GM11168 (cell line): ENCODE measurements around the gene PLA2G4B.
"Not testable (repeated sequence)": the region's sequence is repeated elsewhere in the genome, so short reads cannot be mapped to it uniquely, and the experiment has no call there.

ENCODE experiments used
- in situ Hi-C: fragments of 300-500 bp; cut with MboI; formaldehyde crosslinking; loops from one replicate; pipeline ENCODE4 v1.12.0; 2022; ENCODE audit warnings: low sequenced_read_pairs; ENCODE audit not compliant: unreplicated experiment

The PLA2G4B gene

GRCh38 chr15:41825145-41825544 lies 13.5 kb upstream of the PLA2G4B start:
- in situ Hi-C loops, result no loop called here

DNA sequence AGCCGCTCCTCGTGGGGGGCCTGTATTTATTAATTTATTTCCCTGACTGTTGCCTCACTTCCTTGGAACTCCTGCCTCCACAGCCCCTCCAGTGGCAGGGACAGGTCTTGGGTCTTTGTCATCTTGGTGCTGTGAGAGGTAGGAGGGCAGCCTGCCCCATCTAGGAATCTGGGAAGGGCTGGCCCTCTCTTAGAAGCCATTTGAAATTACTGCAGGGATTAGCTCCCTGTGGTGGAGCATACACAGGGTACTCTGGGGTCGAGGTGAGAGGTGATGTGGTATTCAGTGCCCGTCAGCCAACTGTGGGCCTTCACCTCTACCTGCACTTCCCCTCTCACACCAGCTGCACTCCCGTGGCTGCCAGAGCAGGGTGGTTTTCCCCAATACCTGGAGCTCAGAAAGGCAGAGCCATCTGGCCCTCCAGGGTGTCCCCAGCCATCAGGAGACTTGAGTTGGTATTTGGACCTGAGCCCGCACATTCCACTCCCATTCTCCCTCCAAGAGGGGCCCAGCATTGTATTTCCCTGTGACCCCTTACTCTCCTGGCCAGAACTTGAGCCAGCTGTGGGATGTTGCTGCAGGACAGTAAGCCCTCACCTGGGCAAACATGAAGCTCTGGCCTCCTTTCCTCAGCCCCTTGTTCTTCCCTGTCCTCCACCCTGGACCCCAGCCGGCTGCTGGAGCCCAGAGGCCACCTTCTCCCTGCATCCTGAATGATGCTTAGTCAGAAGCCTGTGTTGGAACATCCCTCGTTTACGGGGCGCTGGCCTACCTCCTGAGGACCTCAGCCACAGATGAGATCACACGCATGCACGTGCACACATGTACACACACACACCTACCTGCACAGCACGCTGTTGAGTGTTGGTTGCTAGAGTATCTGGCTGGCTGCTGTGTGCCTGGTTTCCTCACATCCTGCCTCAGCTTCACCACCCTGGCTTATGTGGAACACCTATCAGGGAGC lies 12.8 kb upstream of the PLA2G4B start:
- in situ Hi-C loops, result no loop called here

GRCh38 chr15:41827290-41827879 lies 11.3 kb upstream of the PLA2G4B start:
- in situ Hi-C loops, result no loop called here

GRCh38 chr15:41827880-41828806 lies 10.5 kb upstream of the PLA2G4B start, which contains the start of gene JMJD7:
Gene JMJD7, plus strand, starts transcription at chr15:41828092. Its CDS starts 33 bp downstream, at chr15:41828125.
- in situ Hi-C loops, result no loop called here

GRCh38 chr15:41828807-41829141 lies 9.9 kb upstream of the PLA2G4B start:
- in situ Hi-C loops, result no loop called here

- in situ Hi-C loops, result no loop called here
These were observed 8.5 kb upstream of the PLA2G4B start for GRCh38 chr15:41829959-41830646.

DNA sequence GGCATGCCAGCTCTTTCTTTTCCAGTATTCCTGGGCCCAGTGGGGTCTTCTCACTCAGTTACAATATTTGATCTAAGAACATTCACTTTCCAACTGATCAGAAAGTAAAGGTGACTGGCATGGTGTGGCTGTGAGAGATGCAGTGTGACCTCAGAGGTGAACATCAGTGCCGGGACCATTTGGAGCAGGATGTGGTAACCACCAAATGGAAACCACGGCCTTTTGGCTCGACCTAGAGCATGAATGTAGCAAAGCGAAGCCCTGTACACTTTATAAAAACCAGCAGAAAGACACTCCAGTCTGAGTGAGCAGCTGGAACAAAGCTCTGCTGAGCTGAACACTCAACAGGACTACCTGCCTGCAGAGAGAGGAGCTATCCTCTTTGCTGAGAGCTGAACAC lies 7.4 kb upstream of the PLA2G4B start:
- in situ Hi-C loops, result not testable (repeated sequence)

DNA sequence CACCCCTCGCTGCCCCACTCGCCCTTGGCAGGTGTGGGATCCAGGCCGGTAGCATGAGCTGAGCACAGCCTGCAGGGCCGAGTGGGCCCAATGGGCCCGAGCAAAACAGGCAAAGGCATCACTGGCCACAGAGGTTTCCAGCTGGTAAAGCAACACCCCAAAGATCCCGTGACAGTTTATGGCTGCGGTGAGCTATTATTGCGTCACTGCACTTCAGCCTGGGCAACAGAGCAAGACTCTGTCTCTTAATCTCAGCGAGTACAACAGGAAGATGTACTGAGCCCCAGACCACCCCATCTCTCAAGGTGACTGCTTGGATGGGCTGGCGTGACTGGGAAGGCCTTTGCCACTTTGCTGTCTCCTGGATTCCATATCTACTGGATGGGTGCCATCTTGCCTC lies 6.4 kb upstream of the PLA2G4B start:
- in situ Hi-C loops, result no loop called here

DNA sequence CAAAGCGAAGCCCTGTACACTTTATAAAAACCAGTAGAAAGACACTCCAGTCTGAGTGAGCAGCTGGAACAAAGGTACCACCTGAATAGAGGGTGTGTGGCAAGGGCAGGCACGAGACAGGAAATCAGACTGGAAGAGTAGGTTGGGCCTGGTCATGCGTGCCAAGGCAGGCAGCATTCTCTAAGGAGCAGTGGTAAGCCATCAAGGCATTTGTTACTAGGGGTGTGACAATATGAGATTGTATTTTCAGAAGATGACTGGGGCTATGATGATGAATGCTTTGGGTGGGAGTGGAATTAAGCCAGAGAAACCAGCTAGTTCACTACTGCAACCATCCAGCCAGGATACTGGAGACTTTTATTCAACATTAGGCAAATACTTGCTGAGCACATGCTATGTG lies 5.8 kb upstream of the PLA2G4B start:
- in situ Hi-C loops, result no loop called here

GRCh38 chr15:41834096-41834495 lies 4.6 kb upstream of the PLA2G4B start:
- in situ Hi-C loops, result no loop called here

GRCh38 chr15:41836073-41836472 lies 2.6 kb upstream of the PLA2G4B start:
- in situ Hi-C loops, result no loop called here

DNA sequence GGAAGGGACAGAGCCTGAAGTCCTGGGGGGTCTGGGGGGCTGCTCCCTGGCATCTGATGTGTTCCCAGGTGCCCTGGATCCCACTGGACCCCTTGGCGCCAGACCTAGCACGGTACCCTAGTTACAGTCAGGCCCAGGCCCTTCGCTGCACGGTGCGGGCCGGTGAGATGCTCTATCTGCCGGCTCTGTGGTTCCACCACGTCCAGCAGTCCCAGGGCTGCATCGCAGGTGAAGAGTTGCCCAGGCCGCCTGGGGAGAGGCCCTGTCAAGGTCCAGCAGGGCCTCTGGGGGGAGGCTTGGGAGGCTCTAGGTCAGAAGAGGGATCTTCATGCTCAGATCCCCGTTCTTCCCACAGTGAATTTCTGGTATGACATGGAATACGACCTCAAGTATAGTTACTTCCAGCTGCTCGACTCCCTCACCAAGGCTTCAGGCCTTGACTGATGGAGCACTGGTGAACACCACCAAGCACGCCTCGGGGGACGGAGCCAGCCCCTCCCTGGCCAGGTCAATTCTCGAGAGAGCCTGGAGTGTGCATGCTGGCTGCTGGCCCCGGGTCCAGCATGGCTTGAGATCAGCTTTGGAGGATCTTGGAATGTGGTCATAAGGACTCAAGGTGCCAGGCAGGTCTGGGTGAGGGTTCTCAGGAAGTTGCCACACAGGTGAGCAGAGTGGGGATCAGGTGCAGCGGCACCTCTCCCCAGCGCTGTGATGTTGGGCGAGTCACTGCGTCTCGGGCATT lies 1.8 kb upstream of the PLA2G4B start:
- in situ Hi-C loops, result no loop called here

- in situ Hi-C loops, result no loop called here
These were observed 1.3 kb downstream of the PLA2G4B start for GRCh38 chr15:41839781-41840491.

- in situ Hi-C loops, result no loop called here
These were observed 2.0 kb downstream of the PLA2G4B start for GRCh38 chr15:41840673-41841072.

DNA sequence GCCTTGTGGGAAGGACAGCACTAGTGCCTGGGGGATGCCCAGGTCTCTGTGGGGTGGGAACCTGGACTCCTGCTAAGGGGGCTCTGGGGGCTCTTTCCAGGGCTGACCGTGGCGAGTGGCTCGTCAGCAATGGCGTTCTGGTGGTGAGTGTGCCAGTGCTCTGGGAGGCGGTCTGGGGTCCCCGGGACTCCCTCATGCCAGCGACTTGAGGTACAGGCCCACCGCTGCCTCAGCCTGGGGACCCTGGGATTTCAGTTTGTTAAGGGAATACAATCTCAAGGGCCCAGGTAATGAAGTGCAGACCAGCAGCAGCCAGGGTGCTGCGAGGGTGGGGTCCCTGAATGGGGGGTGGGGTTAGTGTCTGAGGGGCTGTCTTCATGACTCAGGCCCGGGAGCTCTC lies 2.5 kb downstream of the PLA2G4B start:
- in situ Hi-C loops, result no loop called here

GRCh38 chr15:41842229-41842628 lies 3.6 kb downstream of the PLA2G4B start:
- in situ Hi-C loops, result no loop called here

DNA sequence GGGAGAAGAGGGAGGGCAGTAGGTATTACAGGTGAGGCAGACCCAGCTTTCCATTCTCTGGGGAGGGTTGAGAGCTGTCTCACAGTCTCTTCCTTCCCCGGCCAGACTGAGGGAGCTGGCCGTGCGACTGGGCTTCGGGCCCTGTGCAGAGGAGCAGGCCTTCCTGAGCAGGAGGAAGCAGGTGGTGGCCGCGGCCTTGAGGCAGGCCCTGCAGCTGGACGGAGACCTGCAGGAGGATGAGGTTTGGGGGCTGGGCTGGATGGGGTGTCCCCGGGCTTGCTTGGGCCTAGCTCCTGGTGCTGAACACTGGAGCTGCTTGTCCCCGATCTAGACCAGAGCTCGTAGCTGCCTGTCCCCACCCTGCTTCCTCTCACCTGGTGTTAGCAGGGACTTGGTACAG lies 4.9 kb downstream of the PLA2G4B start:
- in situ Hi-C loops, result no loop called here

GRCh38 chr15:41844814-41845213 lies 6.2 kb downstream of the PLA2G4B start:
- in situ Hi-C loops, result no loop called here

- in situ Hi-C loops, result no loop called here
These were observed 8.6 kb downstream of the PLA2G4B start for GRCh38 chr15:41847206-41847605.
